Uterus (tissue), 4 donors: ENCODE measurements around the gene ZNF438. TPM values are rescaled to one million over a fixed set of nuclear protein-coding genes. Genes with fewer than 3 reads are reported as not detected.

ENCODE experiments used
- DNase-seq, 2 donors: peaks; one replicate each; pipeline ENCODE4 v3.0.0-alpha.2; 2019 to 2020
- H3K27ac ChIP-seq, 2 donors: fragments of 200-600 bp; sonication (generic); 1 replicate in 1 of 2; 2 replicates in 1 of 2; pipeline ENCODE4 v1.5.1; 2016 to 2018
- H3K27me3 ChIP-seq, 2 donors: fragments of 200-600 bp; sonication (generic); one replicate each; pipeline ENCODE4 v1.5.1; 2018 to 2019; ENCODE audit warnings: control low read depth in 1 of 2
- H3K36me3 ChIP-seq, 2 donors: fragments of 200-600 bp; sonication (generic); one replicate each; pipeline ENCODE4 v1.5.1; 2019; ENCODE audit warnings: control low read depth in 1 of 2
- H3K4me1 ChIP-seq, 2 donors: fragments of 200-600 bp; sonication (generic); one replicate each; pipeline ENCODE4 v1.5.1; 2018 to 2019; ENCODE audit warnings: control low read depth in 1 of 2
- H3K4me3 ChIP-seq, 2 donors: fragments of 200-600 bp; sonication (generic); 1 replicate in 1 of 2; 2 replicates in 1 of 2; pipeline ENCODE4 v1.5.1; 2018 to 2019; ENCODE audit warnings: mild to moderate bottlenecking in 1 of 2
- H3K9me3 ChIP-seq, 2 donors: fragments of 200-600 bp; sonication (generic); one replicate each; pipeline ENCODE4 v1.5.1; 2019; ENCODE audit warnings: control low read depth in 1 of 2
- CTCF ChIP-seq, 4 experiments: fragments of 200-600 bp in 2 of 4; fragments of 450-650 bp in 2 of 4; sonication (generic) in 2 of 4; IDR thresholded peaks; one replicate each; pipeline ENCODE4 v1.5.1; 2016 to 2019; ENCODE audit warnings: antibody characterized with exemption in 4 of 4, mild to moderate bottlenecking in 2 of 4, moderate library complexity in 1 of 4
- POLR2A ChIP-seq, 2 donors: fragments of 450-650 bp; IDR thresholded peaks; one replicate each; pipeline ENCODE4 v1.6.1; 2016; ENCODE audit warnings: antibody characterized with exemption in 2 of 2, mild to moderate bottlenecking in 1 of 2, moderate library complexity in 1 of 2
- intact Hi-C: fragments of 100-400 bp; cut with DNase I; formaldehyde crosslinking; loops from one replicate; pipeline ENCODE4 v1.15.1; 2023; ENCODE audit warnings: low total_unique reads
- total RNA-seq, 4 donors: library from RNA; depleted of rRNA in 3 of 4; stranded (reverse); fragments of >200 nt in 3 of 4; gene quantifications; one replicate each; pipeline versions ENCODE4 v1.1.0 to v1.2.4, GENCODE V29; 2014 to 2023
- donor health status: DM: yes; HTN: yes; CAD: no.

Gene ZNF438
- total RNA-seq, 4 donors from 2014 or later = 5.8 to 24.6 (median 18.4) TPM

GRCh38 chr10:30885423-30885822 is 146.2 kb downstream of the ZNF438 start:
- H3K27ac ChIP-seq = no peak overlapping the region
- H3K4me1 ChIP-seq = no peaks in the 10 kb centered on the region
- no peak overlapping the region for H3K4me3 ChIP-seq
- no peak for DNase-seq
- no peaks in the 10 kb centered on the region for H3K9me3 ChIP-seq
- peaks cover 0 to 5% of the 10 kb centered on the region in 2 donors for H3K36me3 ChIP-seq
- no peaks in the 10 kb centered on the region for H3K27me3 ChIP-seq
- intact Hi-C loops = no loop called here
- no peak for TF ChIP-seq POLR2A (IDR thresholded peaks at IDR 0.05)
- no peak for TF ChIP-seq CTCF (IDR thresholded peaks at IDR 0.05)

GRCh38 chr10:30883751-30884150 is 147.9 kb downstream of the ZNF438 start:
- no peak for DNase-seq
- Histone ChIP-seq H3K27me3 (no peaks in the 10 kb centered on the region), H3K4me1 (no peaks in the 10 kb centered on the region), H3K27ac (no peak overlapping the region), H3K36me3 (peaks cover 0 to 5% of the 10 kb centered on the region in 2 donors), H3K9me3 (no peaks in the 10 kb centered on the region), H3K4me3 (no peak overlapping the region)
- TF ChIP-seq POLR2A (IDR thresholded peaks at IDR 0.05) (no peak), CTCF (IDR thresholded peaks at IDR 0.05) (no peak)
- intact Hi-C loops = no loop called here

GRCh38 chr10:30883116-30883515 is 148.5 kb downstream of the ZNF438 start:
- Histone ChIP-seq H3K27me3 (no peaks in the 10 kb centered on the region), H3K4me3 (no peak overlapping the region), H3K4me1 (no peaks in the 10 kb centered on the region), H3K9me3 (no peaks in the 10 kb centered on the region), H3K27ac (no peak overlapping the region), H3K36me3 (peaks cover 0 to 5% of the 10 kb centered on the region in 2 donors)
- TF ChIP-seq POLR2A (IDR thresholded peaks at IDR 0.05) = no peak
- no peak for TF ChIP-seq CTCF (IDR thresholded peaks at IDR 0.05)
- no peak for DNase-seq
- intact Hi-C loops = no loop called here

GRCh38 chr10:30882281-30882680 is 149.4 kb downstream of the ZNF438 start:
- Histone ChIP-seq H3K36me3 (peaks cover 0 to 5% of the 10 kb centered on the region in 2 donors), H3K27me3 (no peaks in the 10 kb centered on the region), H3K27ac (no peak overlapping the region), H3K4me1 (no peaks in the 10 kb centered on the region), H3K4me3 (no peak overlapping the region), H3K9me3 (no peaks in the 10 kb centered on the region)
- no peak for DNase-seq
- intact Hi-C loops = no loop called here
- TF ChIP-seq CTCF (IDR thresholded peaks at IDR 0.05) (no peak), POLR2A (IDR thresholded peaks at IDR 0.05) (no peak)

GRCh38 chr10:30878920-30879319 is 152.7 kb downstream of the ZNF438 start:
- Histone ChIP-seq H3K4me1 (no peaks in the 10 kb centered on the region), H3K9me3 (no peaks in the 10 kb centered on the region), H3K27ac (no peak overlapping the region), H3K36me3 (peaks cover 0 to 5% of the 10 kb centered on the region in 2 donors), H3K4me3 (no peak overlapping the region), H3K27me3 (no peaks in the 10 kb centered on the region)
- intact Hi-C loops = no loop called here
- no peak for DNase-seq
- no peak for TF ChIP-seq POLR2A (IDR thresholded peaks at IDR 0.05)
- TF ChIP-seq CTCF (IDR thresholded peaks at IDR 0.05) = no peak
